ENCODE results near the gene GPR26.

The GPR26 gene, protein sequence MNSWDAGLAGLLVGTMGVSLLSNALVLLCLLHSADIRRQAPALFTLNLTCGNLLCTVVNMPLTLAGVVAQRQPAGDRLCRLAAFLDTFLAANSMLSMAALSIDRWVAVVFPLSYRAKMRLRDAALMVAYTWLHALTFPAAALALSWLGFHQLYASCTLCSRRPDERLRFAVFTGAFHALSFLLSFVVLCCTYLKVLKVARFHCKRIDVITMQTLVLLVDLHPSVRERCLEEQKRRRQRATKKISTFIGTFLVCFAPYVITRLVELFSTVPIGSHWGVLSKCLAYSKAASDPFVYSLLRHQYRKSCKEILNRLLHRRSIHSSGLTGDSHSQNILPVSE

DNA sequence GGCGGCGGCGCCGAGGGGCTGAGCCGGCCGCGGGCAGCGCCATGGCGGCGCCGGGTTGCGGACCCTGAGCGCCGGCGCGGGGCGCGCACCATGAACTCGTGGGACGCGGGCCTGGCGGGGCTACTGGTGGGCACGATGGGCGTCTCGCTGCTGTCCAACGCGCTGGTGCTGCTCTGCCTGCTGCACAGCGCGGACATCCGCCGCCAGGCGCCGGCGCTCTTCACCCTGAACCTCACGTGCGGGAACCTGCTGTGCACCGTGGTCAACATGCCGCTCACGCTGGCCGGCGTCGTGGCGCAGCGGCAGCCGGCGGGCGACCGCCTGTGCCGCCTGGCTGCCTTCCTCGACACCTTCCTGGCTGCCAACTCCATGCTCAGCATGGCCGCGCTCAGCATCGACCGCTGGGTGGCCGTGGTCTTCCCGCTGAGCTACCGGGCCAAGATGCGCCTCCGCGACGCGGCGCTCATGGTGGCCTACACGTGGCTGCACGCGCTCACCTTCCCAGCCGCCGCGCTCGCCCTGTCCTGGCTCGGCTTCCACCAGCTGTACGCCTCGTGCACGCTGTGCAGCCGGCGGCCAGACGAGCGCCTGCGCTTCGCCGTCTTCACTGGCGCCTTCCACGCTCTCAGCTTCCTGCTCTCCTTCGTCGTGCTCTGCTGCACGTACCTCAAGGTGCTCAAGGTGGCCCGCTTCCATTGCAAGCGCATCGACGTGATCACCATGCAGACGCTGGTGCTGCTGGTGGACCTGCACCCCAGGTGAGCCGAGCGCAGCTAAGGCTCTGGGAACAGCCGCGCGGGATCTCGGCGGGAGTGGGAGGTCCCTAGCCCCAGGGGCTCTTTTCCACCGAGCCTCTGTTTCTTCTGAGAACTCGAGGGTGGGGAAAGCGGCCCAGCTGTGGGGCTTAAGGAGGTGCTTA is at the start of gene GPR26:
TSS of gene GPR26 (plus strand) at position 38 of the 919 bp plus-strand sequence. CDS start at position 91, 53 bp downstream.
- DNase-seq = no peak

DNA sequence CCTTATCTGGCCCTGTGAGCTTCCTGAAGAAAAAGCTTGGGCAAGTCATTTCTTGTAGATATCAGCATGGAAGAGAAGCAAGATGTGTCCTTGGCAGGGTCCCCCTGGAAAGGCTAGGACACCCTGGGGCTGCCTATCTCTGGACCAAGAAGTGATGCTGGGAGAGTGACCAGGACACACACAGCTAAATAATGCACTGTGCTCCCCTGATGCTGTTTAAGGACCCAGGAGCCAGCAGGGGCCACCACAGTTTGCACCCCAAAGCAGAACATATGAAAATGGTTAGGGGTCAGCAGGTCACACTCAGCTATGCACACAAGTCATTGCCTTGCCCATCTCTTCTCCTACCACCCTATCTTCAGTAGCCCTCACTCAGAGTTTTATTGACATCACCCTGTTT is 47.9 kb upstream of the GPR26 start:
- no peak for DNase-seq

- no peak for DNase-seq
Observed at GRCh38 chr10:123619067-123619855, 46.9 kb upstream of the GPR26 start.

- DNase-seq = no peak
Observed at GRCh38 chr10:123620621-123621020, 45.5 kb upstream of the GPR26 start.

DNA sequence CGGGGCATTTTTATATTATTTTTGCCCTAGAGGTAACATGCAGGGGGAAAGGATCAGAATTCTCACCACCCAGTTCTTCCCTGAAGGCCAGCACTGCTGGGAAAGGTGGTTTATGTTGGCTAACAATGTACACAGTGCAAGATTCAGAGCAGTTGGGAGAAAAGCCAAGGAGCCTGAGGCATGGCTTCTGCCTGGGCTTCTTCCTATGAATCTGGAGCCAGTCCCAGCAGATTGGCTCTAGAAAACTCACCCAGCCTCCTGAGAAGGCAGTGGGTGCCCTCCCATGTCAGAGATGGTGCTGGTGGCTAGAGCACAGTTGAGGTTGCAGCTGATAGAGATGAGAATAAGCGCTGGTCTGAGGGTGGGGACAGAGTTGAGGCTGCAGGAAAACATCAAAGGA is 44.7 kb upstream of the GPR26 start:
- DNase-seq = no peak

- no peak for DNase-seq
Observed at GRCh38 chr10:123621916-123622315, 44.2 kb upstream of the GPR26 start.

- no peak for DNase-seq
Observed at GRCh38 chr10:123622381-123622780, 43.8 kb upstream of the GPR26 start.

DNA sequence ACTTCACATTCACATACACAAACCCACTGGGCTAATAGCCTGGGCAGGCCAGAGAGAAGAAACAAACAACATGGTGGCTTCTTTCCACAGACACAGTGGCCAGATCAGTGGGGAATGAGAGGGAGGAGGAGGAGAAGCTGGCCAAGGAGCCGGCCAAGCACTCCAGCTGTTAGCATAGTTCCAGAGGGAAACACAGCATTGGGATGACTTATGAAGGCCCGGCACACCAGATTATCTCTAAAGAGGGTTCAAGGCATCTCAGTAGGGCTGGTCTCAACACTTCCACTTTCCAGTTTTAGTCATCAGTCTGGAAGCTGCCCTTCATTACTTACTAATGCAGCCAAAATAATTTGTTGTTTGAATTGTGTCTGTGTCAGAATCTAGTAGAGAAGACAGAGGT is 42.1 kb upstream of the GPR26 start:
- DNase-seq = no peak

DNA sequence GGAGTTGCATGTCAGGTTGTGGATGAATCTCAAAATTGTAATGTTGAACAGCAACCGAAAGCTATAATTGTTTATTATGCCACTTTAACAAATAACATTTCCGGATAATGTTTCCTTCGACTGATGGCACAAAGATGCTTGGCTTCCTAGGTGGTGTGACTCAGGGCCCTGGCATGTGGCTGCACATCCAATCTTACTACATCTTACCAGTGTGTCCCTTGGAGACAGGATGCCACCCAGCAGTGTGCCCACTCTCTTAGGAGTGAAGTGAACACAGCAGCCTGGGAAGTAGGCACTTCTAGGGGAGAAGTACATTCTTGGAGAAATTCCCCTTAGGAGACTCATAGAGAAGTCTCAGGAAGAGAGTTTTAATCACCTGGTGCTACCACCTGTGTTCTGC is 33.0 kb upstream of the GPR26 start:
- DNase-seq = no peak

DNA sequence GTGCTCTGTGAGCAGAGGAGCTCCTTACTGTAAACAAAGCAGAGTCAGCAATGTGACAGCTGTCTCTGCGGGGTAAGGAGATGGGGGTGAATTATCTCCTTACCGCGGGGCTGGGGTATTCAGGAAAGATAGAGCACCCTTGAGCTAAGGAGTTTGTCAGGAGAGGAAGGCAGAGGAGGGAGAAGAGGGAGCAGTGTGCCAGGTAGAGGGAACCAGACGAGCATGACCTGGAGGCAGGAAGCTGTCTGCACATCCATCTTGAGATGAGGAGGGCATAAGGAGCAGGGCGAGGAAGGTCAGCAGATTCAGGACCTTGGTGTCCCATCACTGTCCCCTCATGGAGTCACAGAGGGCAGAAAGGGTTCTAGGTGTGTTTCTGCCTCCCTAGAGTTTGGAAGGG is 32.5 kb upstream of the GPR26 start:
- DNase-seq = no peak

GRCh38 chr10:123634221-123634620 is 31.9 kb upstream of the GPR26 start:
- DNase-seq = no peak

DNA sequence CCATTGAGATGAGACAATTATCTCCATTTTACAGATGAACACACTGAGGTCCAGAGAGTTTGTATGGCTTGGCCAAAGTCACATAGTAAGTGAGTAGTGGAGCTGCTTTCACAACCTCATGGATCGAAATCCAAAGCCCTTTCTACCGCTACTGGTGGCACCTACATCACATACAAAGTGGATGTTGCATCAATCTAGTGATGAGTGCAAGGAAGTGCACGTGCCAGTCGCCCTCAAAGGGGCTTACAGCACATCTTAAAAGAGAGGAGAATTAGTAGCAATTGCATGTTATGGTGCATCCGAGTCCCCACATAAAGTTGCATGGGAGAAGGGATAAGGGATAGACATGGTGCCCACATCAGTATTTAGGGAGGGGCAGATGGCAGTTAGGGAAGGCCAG is 31.0 kb upstream of the GPR26 start:
- DNase-seq = no peak

GRCh38 chr10:123635745-123636144 is 30.4 kb upstream of the GPR26 start:
- DNase-seq = no peak

DNA sequence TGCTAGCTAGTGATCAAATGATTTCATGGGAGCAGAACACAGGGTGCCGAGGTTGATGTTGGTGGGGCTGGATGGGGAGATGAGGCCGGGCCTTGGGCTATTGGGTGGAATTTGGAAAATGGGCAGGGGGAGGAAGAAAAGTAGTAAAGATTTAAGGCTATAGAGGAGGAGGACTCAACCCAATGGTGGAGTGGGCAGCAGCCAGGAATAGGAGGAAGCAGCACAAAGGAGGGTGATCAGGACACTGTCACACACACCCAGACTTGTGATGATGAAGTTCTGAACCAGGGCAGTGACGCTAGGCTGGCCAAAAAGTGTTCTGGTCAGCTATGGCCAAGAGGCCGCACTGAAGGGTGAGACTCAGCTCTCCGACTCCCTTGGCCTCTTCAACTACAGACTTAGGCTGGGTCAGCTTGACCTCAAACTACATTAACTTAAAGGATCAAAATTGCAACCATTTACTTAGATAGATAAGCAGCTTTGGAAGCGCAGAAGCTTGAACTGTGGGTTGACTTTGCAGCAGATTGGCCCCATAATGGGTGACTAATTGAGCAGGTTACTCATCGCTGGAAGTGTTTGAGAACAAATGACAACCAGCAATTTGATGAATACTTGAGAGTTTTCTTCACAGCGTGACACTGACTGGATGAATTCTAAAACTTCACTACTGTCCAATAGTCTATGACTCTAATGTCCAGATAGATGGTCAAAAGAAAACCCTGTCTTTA is 29.4 kb upstream of the GPR26 start:
- DNase-seq = no peak

DNA sequence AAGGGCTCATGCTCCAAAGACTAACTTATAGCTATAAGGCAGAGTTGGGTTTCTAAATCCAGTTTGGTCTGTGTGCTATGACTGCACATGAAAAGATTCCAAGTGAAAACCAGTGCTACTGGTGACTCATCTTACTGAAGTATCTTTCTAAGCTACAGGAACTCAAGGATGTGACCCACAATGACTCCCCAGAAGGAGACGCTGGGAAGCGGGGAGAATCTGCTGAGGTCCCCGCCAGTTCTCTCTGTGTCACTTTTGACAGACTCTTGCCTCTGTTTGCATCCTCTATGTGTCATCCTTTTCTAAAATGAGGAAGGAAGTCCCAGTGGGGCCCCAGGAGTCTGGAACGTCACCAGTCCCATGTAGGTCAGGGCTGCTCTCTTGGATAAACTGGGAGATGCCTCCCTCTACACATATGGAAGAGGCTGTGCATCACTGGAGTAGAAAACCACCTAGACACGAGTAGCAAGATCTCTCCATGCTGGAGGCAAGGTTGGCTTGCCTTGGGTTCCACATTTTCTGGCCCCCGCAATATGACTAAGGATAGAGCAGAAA is 28.8 kb upstream of the GPR26 start:
- DNase-seq = no peak

DNA sequence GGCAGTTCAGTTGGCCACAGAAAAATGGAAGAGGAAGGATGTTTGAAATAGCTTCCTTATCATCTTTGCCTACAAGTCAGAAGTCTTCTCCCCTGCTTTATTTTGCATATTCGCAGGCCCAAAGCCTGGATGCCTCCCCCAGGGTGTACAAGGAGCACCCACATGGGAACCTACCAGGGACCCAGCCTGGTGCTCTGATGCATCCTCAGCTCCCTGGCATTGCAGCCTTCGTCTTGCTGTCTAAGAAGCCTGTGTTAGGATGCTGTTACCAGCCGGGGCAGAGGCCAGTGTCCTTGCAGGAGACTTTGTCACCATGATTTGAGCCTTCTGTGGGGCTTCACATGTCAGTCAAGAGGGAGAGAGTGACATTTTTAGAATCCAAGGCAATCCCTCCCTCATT is 27.0 kb upstream of the GPR26 start:
- DNase-seq = no peak

DNA sequence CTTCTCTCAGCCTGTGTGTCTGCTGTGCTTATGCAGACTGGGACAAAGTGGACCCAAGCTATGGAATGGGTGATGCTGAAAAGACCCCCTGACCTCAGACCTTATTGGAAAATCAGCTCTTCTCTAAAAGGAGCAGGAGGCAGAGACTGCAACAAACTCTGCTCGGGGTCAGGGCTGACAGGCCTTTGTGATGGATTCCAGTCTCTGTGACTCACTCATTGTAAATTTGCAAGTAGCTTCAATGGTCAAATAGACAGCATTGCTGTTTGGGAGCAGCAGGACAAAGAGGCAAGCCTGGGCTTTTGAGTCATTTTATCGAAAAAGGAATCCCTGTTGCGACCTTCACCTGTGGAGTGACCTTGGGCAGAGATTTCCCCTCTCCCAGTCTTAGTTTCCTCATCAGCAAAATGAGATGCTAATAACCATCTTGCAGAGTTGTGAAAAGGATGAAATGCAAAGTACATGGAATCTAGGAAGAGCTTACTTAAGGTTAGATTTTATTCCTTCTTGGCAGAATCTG is 26.1 kb upstream of the GPR26 start:
- no peak for DNase-seq

DNA sequence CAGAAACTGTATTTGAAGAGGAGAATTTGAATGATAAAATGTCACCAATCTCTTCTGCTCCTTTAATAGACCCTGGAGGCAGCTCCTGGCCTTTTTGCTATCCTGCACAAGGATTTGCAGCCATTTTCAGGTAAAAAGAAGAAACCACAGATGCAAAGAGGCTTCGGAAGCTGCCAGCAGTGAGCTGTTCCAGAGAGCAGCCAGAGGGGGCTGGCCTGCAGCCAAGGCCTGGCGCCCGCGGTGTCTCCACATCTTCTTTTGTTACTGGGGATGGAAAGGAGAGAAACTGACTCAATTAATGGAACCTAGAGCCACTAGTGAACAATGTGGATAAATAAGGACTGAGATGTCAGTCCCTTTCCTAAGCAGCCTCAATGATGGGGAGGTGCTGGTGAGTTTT is 23.9 kb upstream of the GPR26 start:
- no peak for DNase-seq

DNA sequence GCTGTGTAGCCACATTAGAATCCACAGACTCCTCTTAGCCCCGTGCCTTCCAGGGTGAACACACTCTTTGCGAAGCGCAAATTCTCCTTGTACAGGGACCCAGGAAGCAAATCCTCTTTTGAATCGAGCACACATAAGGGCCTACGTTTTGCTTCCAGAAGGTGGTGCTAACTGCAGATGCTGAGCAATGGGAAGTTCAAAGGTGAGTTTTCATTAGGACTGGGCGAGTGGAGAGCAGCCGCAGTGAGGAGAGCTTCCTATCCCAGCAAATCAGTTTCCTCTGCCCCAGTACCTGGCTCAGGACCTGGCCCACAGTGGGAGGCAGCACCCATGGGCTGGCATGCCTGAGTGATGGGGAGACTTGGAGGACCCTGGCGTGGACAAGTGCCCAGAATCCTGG is 23.5 kb upstream of the GPR26 start:
- no peak for DNase-seq

GRCh38 chr10:123643315-123643714 is 22.8 kb upstream of the GPR26 start:
- no peak for DNase-seq

- DNase-seq = no peak
Observed at GRCh38 chr10:123645016-123645415, 21.1 kb upstream of the GPR26 start.

GRCh38 chr10:123645615-123646014 is 20.5 kb upstream of the GPR26 start:
- DNase-seq = no peak
